ENCODE measurements around the gene ZNF37A. TPM values are rescaled to one million over a fixed set of nuclear protein-coding genes. Genes with fewer than 3 reads are reported as not detected.

The ZNF37A gene
- polyA plus RNA-seq, 1 donor (not counting 4 experiments of a cell fraction or from before 2014, with no cell fraction given), result 8.7 TPM

DNA sequence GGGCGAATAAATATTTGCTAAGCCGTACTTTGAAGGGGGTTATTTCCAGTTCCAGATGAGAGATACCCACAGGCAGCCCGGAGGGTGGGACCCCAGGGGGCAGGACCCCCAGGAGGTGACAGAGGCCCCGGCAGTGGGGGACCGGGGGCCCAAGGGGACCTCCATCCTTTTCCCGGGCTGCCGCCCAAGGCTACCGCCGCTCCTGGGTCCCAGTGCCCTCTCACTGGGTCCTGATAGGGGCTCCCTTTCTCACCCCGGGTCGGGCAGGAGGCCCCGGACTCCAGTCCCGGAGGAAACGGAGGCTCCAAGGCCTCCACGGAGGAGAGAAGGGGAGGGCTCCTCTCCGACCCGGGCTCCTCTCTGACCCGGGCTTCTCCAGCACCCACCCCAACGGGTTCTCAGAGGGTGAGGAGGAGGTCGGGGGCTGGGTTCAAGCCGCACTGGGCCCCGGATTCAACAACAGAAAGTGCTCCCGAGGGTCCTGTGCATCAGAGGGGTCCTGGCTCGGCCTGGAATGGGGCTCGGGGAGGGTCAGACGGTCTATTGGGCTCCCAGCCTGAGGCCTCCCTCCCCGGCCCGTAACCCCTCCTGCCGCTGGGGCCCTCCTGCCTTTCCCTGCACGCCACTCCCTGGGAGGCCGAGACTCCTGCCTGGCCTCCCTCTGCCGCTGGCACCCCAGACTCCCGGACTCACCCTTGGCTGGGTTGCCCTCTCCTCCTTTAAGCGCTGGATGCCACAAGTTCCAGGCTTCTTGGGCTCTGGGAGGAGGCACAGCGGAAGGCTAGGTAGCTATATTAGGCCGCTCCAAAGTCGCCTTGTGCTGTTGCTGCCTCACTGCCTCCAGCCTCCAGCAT, 62.5 kb downstream of the ZNF37A start:
- FAIRE-seq (no peak), DNase-seq (ENCODE audit: low read depth, low spot score) (no peak)
- Histone ChIP-seq H3K27ac (ENCODE audit: control insufficient read depth, insufficient read depth, low read length) (no peak overlapping the region), H3K4me2 (ENCODE audit: control insufficient read depth, extremely low read depth, insufficient read depth, low read depth, low read length) (no peak overlapping the region), H3K79me2 (ENCODE audit: control insufficient read depth, insufficient read depth, low read length) (no peaks in the 10 kb centered on the region), H3K4me1 (ENCODE audit: control insufficient read depth, extremely low read depth, insufficient read depth, low read length) (no peaks in the 10 kb centered on the region), H4K20me1 (ENCODE audit: control insufficient read depth, extremely low read depth, insufficient read depth, low read length) (no peaks in the 10 kb centered on the region), H2AFZ (ENCODE audit: control insufficient read depth, low read length) (no peak overlapping the region), H3K4me3 (ENCODE audit: control insufficient read depth in 2 of 3, extremely low read depth in 1 of 3, insufficient read depth in 2 of 3, low read depth in 1 of 3, low read length in 3 of 3) (no peak overlapping the region), H3K9me3 (ENCODE audit: control insufficient read depth, low read depth, low read length) (no peaks in the 10 kb centered on the region), H3K9me1 (ENCODE audit: control insufficient read depth, extremely low read depth, insufficient read depth, low read length) (no peaks in the 10 kb centered on the region), H3K27me3 (ENCODE audit: control insufficient read depth, extremely low read depth, insufficient read depth, low read length) (no peaks in the 10 kb centered on the region), H3K36me3 (ENCODE audit: control insufficient read depth in 2 of 2, extremely low read depth in 1 of 2, insufficient read depth in 2 of 2, low read length in 2 of 2) (no peaks in the 10 kb centered on the region), H3K9ac (ENCODE audit: control insufficient read depth, extremely low read depth, insufficient read depth, low read length) (no peak overlapping the region)
- TF ChIP-seq EZH2 (IDR thresholded peaks at IDR 0.05; ENCODE audit: low read length), result no peak
- TF ChIP-seq CTCF (optimal IDR thresholded peaks at IDR 0.05 in 1 of 3, IDR thresholded peaks at IDR 0.05 in 1 of 3, conservative IDR thresholded peaks at IDR 0.05 in 1 of 3; ENCODE audit: extremely low read depth in 1 of 3, insufficient read depth in 2 of 3, low read length in 3 of 3), result no peak
- dilution Hi-C loops (cut with MboI; ENCODE audit: extremely low pct_ligation_motif_present, low sequenced_read_pairs), result no loop called here

DNA sequence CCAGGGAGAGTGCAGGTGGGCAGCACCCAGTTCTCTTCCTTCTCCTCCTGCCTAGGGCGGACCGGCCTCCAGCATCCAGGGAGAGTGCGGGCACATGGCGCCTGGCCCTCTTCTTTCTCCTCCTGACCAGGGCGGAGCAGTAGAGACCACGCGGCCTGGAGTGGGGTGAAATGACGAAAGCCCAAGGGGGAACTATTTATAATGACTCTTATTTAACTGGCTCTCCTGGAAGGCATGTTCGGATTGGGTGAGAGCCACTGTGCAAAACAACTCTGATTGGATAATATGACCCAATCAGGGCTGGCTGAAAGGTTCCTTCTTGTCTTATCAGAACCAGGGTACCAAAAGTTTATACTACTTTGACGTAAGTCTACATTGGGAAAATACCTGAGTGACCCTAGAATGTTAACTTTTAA, 63.1 kb downstream of the ZNF37A start:
- H3K27me3 ChIP-seq (ENCODE audit: control insufficient read depth, extremely low read depth, insufficient read depth, low read length), result no peaks in the 10 kb centered on the region
- dilution Hi-C loops (cut with MboI; ENCODE audit: extremely low pct_ligation_motif_present, low sequenced_read_pairs), result no loop called here
- H3K9me3 ChIP-seq (ENCODE audit: control insufficient read depth, low read depth, low read length), result no peaks in the 10 kb centered on the region

More for the DNA sequence above, 63.1 kb downstream of the ZNF37A start:
- Histone ChIP-seq H3K36me3 (ENCODE audit: control insufficient read depth in 2 of 2, extremely low read depth in 1 of 2, insufficient read depth in 2 of 2, low read length in 2 of 2) (no peaks in the 10 kb centered on the region), H3K4me3 (ENCODE audit: control insufficient read depth in 2 of 3, extremely low read depth in 1 of 3, insufficient read depth in 2 of 3, low read depth in 1 of 3, low read length in 3 of 3) (no peak overlapping the region), H3K9me1 (ENCODE audit: control insufficient read depth, extremely low read depth, insufficient read depth, low read length) (no peaks in the 10 kb centered on the region), H3K4me2 (ENCODE audit: control insufficient read depth, extremely low read depth, insufficient read depth, low read depth, low read length) (no peak overlapping the region), H3K79me2 (ENCODE audit: control insufficient read depth, insufficient read depth, low read length) (no peaks in the 10 kb centered on the region), H4K20me1 (ENCODE audit: control insufficient read depth, extremely low read depth, insufficient read depth, low read length) (no peaks in the 10 kb centered on the region), H3K9ac (ENCODE audit: control insufficient read depth, extremely low read depth, insufficient read depth, low read length) (no peak overlapping the region), H3K4me1 (ENCODE audit: control insufficient read depth, extremely low read depth, insufficient read depth, low read length) (no peaks in the 10 kb centered on the region), H3K27ac (ENCODE audit: control insufficient read depth, insufficient read depth, low read length) (no peak overlapping the region), H2AFZ (ENCODE audit: control insufficient read depth, low read length) (no peak overlapping the region)
- no peak for TF ChIP-seq EZH2 (IDR thresholded peaks at IDR 0.05; ENCODE audit: low read length)
- DNase-seq (ENCODE audit: low read depth, low spot score) (no peak), FAIRE-seq (no peak)
